GM12801 (cell line): ENCODE data around the gene MFSD6.

Experiments used
- TF ChIP-seq, protein P1 (sequence below): IDR thresholded peaks from one replicate; pipeline ENCODE4 v1.5.1; 2011; ENCODE audit warnings: control low read depth; ENCODE audit not compliant: insufficient read length; ENCODE audit errors: extremely low read depth

The MFSD6 gene

GRCh38 chr2:190367091-190367490 lies 41.1 kb upstream of the MFSD6 start:
- TF ChIP-seq, protein P1, sequence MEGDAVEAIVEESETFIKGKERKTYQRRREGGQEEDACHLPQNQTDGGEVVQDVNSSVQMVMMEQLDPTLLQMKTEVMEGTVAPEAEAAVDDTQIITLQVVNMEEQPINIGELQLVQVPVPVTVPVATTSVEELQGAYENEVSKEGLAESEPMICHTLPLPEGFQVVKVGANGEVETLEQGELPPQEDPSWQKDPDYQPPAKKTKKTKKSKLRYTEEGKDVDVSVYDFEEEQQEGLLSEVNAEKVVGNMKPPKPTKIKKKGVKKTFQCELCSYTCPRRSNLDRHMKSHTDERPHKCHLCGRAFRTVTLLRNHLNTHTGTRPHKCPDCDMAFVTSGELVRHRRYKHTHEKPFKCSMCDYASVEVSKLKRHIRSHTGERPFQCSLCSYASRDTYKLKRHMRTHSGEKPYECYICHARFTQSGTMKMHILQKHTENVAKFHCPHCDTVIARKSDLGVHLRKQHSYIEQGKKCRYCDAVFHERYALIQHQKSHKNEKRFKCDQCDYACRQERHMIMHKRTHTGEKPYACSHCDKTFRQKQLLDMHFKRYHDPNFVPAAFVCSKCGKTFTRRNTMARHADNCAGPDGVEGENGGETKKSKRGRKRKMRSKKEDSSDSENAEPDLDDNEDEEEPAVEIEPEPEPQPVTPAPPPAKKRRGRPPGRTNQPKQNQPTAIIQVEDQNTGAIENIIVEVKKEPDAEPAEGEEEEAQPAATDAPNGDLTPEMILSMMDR = no peak

DNA sequence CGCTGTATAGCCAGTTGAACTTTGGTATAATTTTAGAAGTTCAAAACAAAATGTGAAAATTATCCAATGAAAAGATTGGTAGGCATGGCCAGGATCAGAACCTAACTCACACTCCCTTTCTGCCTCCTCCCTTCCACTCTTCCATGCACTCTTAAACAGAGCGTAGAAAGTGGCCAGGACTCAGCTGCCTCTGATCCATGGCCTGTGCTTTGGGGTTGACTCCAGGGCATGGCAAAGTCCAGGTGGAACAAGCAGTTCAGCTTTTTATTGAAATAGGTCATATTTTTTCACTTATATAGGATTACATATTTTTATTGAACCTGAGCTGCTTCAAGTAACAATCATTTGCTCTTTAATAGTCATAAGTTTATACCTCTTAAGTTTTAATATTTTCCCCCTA lies 38.5 kb upstream of the MFSD6 start:
- TF ChIP-seq, protein P1 = no peak

- TF ChIP-seq, protein P1 = no peak
Measured at GRCh38 chr2:190376083-190376482, 32.1 kb upstream of the MFSD6 start.

GRCh38 chr2:190376591-190377245 lies 31.4 kb upstream of the MFSD6 start:
- TF ChIP-seq, protein P1 = no peak

DNA sequence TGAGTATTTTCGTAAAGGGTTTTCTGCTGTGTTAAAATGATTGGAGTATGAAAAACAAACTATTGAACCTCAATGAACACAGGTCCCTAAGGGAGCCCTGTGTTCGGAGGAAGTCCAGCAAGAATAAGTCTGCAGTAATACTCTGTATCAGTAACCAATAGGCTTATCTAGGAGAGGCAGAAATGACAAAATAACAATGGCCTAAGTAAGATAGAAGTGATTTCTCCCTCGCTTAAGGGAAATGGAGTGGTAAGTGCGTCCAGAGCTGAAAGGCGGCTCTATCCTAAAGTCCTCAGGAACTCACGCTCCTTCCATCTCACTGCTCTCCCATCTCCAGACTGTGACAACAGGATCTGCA lies 29.3 kb upstream of the MFSD6 start:
- TF ChIP-seq, protein P1 = no peak

DNA sequence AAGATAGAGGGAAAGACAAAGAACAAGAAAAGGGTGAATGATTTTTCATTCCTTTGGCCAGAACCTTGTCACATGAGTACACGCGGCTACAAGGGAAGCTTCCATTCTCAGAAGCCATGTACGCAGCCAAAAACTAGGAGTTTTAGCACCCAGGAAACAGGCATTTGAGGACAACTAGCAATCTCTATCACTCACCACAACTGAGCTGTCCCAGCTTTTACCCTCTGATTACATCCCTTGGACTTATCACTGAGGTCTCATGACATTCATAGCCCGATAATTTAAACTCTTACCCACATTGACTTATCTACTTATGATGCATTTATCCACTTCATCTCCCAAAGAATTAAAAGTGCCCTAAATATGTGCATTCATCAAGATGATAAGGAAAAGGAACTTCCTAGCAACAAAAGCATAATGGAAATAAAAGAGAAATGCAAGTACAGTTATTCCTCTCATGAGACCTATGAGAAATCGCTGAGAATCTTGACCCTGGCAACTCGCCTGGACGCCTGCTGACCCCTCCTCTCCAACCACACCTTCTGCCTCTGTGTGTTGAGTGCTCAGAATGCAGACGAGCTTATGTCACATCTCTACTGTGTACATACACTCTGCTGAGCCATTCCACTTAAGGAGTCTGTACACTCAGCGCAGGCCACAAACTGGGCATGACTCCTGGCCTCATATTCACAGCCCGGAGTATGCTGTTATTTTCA lies 28.7 kb upstream of the MFSD6 start:
- TF ChIP-seq, protein P1 = no peak

GRCh38 chr2:190380962-190381412 lies 27.2 kb upstream of the MFSD6 start:
- TF ChIP-seq, protein P1 = no peak
